Choroid plexus epithelial cell (primary cell): ENCODE data around the gene NAA35.
"Not testable (repeated sequence)": the region's sequence is repeated elsewhere in the genome, so short reads cannot be mapped to it uniquely, and the experiment has no call there.

Experiments used
- DNase-seq: peaks from one replicate; pipeline ENCODE4 v3.0.0-alpha.2; 2010; ENCODE audit warnings: low read depth
- H3K4me3 ChIP-seq: 2 replicates; pipeline ENCODE4 v1.5.1; 2011; ENCODE audit warnings: low read depth, mild to moderate bottlenecking, control low read depth, low read length, moderate library complexity
- CTCF ChIP-seq: conservative IDR thresholded peaks from 2 replicates; pipeline ENCODE4 v1.5.1; 2011; ENCODE audit warnings: low read depth, mild to moderate bottlenecking, control low read depth, inconsistent platforms, low read length, moderate library complexity

Gene NAA35

DNA sequence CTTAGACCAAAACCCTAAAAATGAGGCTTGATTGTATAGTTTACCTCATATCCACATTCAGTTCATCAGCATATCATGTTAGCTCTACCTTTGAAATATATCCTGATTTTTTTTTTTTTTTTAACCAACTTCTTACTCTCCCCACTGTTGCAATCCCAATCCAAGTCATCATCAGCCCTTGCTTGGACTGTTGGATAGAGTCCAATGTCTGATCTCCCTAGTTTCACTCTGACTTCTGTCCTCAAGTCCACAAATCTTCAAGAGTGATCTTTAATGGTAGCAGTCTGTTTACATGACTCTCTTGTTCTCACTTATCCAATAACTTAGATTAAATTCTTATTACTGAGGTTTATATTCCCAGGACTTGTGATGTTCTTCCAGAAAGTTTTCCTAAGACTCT is 30.8 kb downstream of the NAA35 start:
- peak; percentile 24 for DNase-seq
- no peak for TF ChIP-seq CTCF
- no peak overlapping the region for H3K4me3 ChIP-seq

GRCh38 chr9:85973238-85973637 is 32.3 kb downstream of the NAA35 start:
- TF ChIP-seq CTCF = no peak
- no peak overlapping the region for H3K4me3 ChIP-seq
- DNase-seq = no peak

DNA sequence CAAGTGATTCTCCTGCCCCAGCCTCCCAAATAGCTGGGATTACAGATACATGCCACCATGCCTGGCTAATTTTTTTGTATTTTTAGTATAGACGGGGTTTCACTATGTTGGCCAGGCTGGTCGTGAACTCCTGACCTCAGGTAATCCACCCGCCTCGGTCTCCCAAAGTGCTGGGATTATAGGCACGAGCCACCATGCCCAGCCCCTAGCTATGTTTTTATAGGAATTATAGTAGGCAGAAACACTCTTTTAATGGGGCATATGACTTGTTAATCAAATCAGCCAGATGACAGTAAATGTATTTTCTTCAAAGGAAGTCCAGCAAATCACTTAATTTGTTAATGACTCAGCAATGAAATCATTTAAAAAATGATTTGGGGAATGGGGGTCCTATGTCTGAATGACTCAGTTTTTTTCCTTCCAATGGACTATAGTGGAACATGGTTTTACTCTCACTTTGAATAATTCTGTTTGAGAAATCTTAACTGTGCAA is 33.2 kb downstream of the NAA35 start:
- H3K4me3 ChIP-seq = not testable (repeated sequence)

DNA sequence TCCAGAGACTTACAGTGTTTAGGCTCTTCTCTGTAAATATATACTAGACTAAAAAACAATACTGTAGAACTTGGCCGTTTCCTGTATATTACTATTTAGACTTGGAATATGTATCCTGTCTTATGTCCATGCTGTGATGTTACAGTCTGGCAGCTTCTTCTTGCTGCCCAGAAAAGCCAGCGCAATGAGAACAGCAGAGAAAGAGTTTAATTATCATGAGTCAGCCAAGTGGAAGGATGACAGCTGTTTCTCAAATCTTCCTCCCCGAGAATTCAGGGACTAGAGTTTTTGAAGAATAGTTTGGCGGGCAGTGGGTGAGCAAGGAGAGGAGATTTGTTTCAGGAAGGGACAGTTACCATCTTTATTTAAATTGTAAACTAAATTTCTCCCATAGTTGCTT is 37.5 kb downstream of the NAA35 start:
- DNase-seq = no peak
- no peak for TF ChIP-seq CTCF
- H3K4me3 ChIP-seq = no peak overlapping the region

More for the DNA sequence above, 33.2 kb downstream of the NAA35 start:
- not testable (repeated sequence) for DNase-seq

DNA sequence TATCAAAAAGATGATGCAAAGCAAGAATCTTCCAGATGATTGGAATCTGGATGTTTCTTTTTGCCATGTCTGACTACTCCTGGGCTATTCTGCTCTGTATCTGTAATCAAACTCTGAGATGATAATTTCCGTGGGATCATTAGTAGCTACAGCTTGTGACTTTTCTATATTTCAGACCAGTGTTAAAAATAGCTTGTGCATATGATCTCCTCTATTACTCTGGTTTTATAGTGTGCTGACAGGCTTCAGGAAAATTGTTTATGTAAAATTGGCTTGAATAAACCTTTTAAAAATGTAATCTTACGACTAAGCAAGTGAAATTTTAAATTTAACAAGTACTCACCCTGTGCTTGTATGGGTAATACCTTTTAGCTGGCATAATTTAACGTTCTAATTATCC is 40.4 kb downstream of the NAA35 start:
- DNase-seq = no peak
- TF ChIP-seq CTCF = no peak
- no peak overlapping the region for H3K4me3 ChIP-seq

GRCh38 chr9:85984457-85984856 is 43.5 kb downstream of the NAA35 start:
- no peak for DNase-seq
- no peak for TF ChIP-seq CTCF
- H3K4me3 ChIP-seq = no peak overlapping the region

DNA sequence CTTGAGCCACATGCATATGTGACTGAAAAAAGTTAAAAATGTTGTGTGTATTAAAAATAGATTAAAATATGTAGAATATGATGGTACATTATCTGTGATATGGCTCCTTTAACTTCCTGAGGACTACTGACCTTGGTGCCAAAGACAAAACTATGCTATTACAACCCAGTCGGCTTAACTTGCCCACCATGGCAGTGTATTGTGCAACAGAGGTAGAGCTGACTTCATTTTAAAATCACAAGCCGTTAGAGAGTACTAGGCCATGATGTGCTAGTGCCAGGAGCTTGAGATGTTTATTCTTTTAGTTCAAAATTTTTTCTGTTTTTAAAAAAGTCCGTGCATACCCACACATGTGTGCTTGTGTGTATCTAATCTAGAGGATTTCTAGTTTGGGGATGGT is 46.3 kb downstream of the NAA35 start:
- no peak overlapping the region for H3K4me3 ChIP-seq
- no peak for DNase-seq
- no peak for TF ChIP-seq CTCF

GRCh38 chr9:85994191-85994590 is 53.2 kb downstream of the NAA35 start:
- H3K4me3 ChIP-seq = no peak overlapping the region
- TF ChIP-seq CTCF = no peak
- DNase-seq = no peak
